Mesodermal cell (in vitro differentiated cells): ENCODE data around the gene VCAN.

ENCODE experiments used
- H3K27ac ChIP-seq: 2 replicates; pipeline ENCODE4 v1.7.0; 2013; ENCODE audit warnings: mild to moderate bottlenecking, low read depth, low read length, moderate library complexity; ENCODE audit not compliant: severe bottlenecking
- H3K36me3 ChIP-seq: 2 replicates; pipeline ENCODE4 v1.7.1; 2013; ENCODE audit warnings: mild to moderate bottlenecking, low read length, moderate library complexity; ENCODE audit not compliant: control insufficient read depth, insufficient read depth
- H3K4me1 ChIP-seq: one replicate; pipeline ENCODE4 v1.7.1; 2013; ENCODE audit warnings: mild to moderate bottlenecking, low read length; ENCODE audit not compliant: insufficient read depth, control insufficient read depth, poor library complexity, severe bottlenecking
- H3K4me3 ChIP-seq: 2 replicates; pipeline ENCODE4 v1.7.0; 2013; ENCODE audit warnings: low read length, control low read depth, mild to moderate bottlenecking; ENCODE audit not compliant: insufficient read depth, poor library complexity, severe bottlenecking; ENCODE audit errors: extremely low read depth
- H3K9me3 ChIP-seq: 2 replicates; pipeline ENCODE4 v1.7.1; 2013; ENCODE audit warnings: mild to moderate bottlenecking, low read length, moderate library complexity; ENCODE audit not compliant: control insufficient read depth
- WGBS, 2 experiments: methylation state at CpG; one replicate each; pipeline ENCODE4 v1.1.5; 2013; ENCODE audit warnings: missing lambda C conversion rate in 2 of 2; ENCODE audit not compliant: insufficient coverage in 2 of 2; 5-methylcytosine and 5-hydroxymethylcytosine counted together

Gene VCAN

DNA sequence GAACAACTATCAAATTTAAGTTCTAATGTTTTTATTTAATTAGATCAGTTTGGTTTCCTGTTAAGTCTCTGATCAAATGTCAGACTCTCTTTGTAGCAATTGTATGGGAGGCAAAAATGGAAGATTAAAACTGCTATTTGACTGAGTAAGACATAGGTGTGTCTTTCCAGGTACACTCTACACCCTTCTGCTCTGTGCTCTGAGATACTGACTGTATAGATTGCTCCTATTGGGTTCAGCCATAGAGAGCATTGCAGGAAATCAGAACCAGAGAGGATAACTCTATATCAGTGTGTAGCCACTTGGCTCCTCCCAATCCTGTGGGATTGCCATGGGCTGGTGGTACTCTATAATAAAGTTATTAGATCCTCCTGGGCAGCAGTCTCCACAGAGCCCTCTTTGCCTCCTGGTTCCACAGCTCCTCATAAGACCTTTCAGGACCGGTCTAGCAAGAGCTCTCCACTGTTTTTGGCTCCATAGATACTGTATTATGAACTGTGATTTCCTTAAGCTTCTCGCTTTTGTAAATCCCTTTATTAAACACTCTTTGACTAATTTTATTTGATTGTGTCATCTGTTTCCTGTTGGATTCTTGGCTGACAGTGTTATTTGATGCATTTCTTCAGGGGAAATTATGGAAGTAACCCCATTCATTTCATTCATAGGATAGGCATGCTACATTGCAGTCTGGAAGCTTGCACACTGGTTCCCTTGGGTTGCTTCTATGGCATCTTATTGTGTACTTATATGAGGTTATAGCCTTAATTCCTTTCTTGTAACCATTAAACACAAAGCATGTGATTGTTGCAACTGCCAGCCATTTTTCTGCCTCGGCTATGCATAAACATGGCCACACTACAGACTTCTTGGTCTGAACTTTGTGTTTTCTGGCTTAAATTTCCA lies 115.6 kb downstream of the VCAN start:
- Histone ChIP-seq H3K27ac (no peak overlapping the region), H3K4me3 (no peak overlapping the region), H3K36me3 (peaks cover 7% of the 10 kb centered on the region), H3K4me1 (no peaks in the 10 kb centered on the region), H3K9me3 (no peaks in the 10 kb centered on the region)
- 80 to 91% methylated on average over 1 of the region's 3 CpGs for WGBS, 2 experiments

DNA sequence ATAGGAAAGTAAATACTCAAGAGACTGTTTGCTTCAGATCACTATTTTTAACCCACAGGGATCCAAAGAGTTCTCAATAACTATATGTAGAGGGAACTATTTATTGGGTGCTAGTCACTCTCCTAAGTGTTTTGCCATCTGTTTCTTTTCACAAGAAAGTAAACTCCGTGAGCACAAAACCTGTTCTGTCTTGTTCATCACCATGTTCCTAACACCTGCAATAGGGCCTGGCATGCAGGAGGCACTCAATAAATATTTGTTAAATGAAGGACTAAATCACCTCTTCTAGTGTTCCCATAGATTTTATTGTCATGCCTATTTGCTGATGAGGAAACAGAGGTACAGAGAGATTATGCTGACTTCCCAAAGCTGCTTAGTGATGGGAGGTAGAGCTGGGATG lies 118.2 kb downstream of the VCAN start:
- H3K4me1 ChIP-seq, result no peaks in the 10 kb centered on the region
- H3K36me3 ChIP-seq, result no peaks in the 10 kb centered on the region
- H3K27ac ChIP-seq, result no peak overlapping the region
- H3K4me3 ChIP-seq, result no peak overlapping the region
- 100% methylated on average over 1 of the region's 1 CpG; no CpG with 5 or more reads in 1 of the 2 experiments for WGBS, 2 experiments
- no peaks in the 10 kb centered on the region for H3K9me3 ChIP-seq

DNA sequence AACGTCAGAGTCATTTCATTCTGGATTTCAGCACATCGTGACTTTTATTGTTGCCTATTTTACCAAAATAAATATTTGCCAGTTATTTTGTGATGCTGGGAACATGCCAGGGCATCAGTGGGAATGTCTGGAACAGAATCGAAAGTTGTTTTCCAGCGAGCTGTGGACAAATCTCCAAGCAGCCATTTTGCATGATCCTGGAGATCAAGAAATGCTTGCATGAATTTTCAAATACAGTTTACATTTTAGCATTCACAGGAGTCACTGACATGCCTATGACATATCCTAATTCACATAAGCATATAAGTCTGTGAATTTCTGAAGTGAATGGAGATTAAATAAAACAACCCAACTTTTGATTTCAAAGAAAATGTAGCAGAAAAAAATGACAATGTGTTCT lies 119.4 kb downstream of the VCAN start:
- Histone ChIP-seq H3K4me1 (no peaks in the 10 kb centered on the region), H3K36me3 (no peaks in the 10 kb centered on the region), H3K27ac (no peak overlapping the region), H3K9me3 (no peaks in the 10 kb centered on the region), H3K4me3 (no peak overlapping the region)
- WGBS, 2 experiments, result 80 to 96% methylated on average over 1 to 2 of the region's 4 CpGs

DNA sequence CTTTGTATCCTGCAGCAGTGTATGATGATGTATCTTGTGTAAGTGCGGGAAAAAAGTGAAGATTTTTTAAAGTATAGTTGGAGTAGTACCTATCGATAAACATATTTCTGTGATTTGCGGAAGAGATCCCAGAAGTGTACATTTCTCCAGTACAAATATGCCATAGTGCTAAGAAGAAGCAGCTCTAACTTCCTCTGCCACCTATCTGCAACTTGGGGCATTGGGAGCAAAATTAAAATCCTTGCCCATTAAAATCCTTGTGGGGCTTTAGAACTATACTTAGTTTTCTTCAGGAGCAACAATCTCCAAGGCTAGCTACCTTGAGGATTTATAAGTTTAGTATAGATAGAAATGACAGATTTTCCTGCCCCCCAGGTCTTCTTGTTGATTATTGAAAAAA lies 123.7 kb downstream of the VCAN start:
- H3K4me1 ChIP-seq, result no peaks in the 10 kb centered on the region
- H3K4me3 ChIP-seq, result no peak overlapping the region
- H3K27ac ChIP-seq, result no peak overlapping the region
- no peaks in the 10 kb centered on the region for H3K9me3 ChIP-seq
- WGBS, 2 experiments, result 100% methylated on average over 1 of the region's 3 CpGs
- H3K36me3 ChIP-seq, result no peaks in the 10 kb centered on the region

DNA sequence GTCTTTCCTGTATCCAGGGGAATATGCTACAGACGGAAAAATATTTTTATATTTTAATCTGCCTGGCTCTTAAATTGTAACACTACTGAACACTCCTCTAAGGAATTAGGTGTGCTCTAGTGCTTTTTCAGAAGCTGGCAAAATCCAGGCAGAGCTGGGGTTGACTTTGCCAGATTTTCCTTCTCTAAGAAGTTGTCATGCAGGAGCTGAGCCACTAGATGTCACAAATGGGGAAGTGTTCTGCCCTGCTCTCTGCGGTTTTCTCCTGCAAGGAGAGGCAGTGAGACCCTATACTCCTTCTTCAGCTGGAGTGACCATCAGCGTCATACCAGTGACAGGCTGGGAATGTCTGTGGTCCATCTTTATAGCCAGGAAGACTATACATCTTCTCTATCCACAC lies 136.6 kb downstream of the VCAN start:
- WGBS, 2 experiments, result no CpG with 5 or more reads among the region's 3 CpGs
- H3K27ac ChIP-seq, result no peak overlapping the region
- no peaks in the 10 kb centered on the region for H3K9me3 ChIP-seq
- H3K36me3 ChIP-seq, result no peaks in the 10 kb centered on the region
- H3K4me3 ChIP-seq, result no peak overlapping the region
- H3K4me1 ChIP-seq, result no peaks in the 10 kb centered on the region

DNA sequence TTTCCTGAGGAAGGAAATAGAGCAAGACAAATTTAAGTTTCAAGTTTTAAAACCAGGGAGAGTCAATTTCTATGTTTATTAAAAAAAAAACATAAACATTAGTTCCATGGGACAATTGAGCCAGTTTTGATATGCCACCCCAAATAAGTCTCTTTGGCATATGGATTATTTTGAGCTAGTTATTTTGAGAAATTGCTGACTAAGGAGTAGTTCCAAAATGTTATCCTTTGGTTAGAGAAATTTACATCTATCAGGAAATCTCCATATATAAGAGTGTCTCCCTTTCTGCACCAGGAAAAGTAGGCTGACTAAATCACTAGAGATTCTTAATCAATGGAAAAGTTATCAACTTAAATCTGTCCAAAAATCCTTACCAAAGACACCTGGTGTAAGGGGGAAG lies 143.3 kb downstream of the VCAN start:
- Histone ChIP-seq H3K27ac (no peak overlapping the region), H3K36me3 (no peaks in the 10 kb centered on the region), H3K9me3 (no peaks in the 10 kb centered on the region), H3K4me1 (no peaks in the 10 kb centered on the region), H3K4me3 (no peak overlapping the region)

DNA sequence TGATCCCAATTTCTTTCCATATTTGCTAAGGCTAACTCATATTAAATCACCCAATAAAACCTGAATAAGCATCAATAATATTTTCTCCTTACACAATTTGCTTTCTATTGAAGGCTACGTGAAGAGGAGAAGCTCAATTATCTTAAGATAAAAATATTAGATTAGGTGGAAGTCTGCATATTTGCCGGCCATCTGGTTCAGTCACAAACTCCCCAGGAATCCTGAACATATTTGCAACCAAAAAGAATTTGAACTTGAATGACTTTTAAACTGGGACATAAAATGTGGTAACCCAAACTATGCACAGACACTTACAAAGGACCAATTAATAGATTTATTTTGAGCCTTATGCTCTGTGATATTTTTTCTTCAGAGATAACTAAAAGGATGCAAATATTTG lies 156.8 kb downstream of the VCAN start:
- H3K4me3 ChIP-seq, result no peak overlapping the region
- no peak overlapping the region for H3K27ac ChIP-seq
- no CpG with 5 or more reads among the region's 2 CpGs for WGBS, 2 experiments
- H3K9me3 ChIP-seq, result no peaks in the 10 kb centered on the region
- peaks cover 9% of the 10 kb centered on the region for H3K4me1 ChIP-seq
- no peaks in the 10 kb centered on the region for H3K36me3 ChIP-seq
